WTC11 (cell line): ENCODE results near the gene RCAN2. TPM values are rescaled to one million over a fixed set of nuclear protein-coding genes. Genes with fewer than 3 reads are reported as not detected.

Experiments
- ATAC-seq: fragments of 200-7000 bp; cut with Tn5 transposase; 2 replicates; pipeline ENCODE4 v1.10.0; 2021; ENCODE audit warnings: mild to moderate bottlenecking, moderate library complexity
- CTCF ChIA-PET: fragments of 300-600 bp; sonication (Branson Sonifier 250); formaldehyde crosslinking; loops from one replicate; lab custom pipeline; 2021; ENCODE audit warnings: antibody characterized with exemption; lab: Charles Lee
- POLR2A ChIA-PET: fragments of 350-600 bp; sonication (Branson Sonifier 250); formaldehyde crosslinking; loops from one replicate; lab custom pipeline; 2021; ENCODE audit warnings: antibody characterized with exemption; lab: Charles Lee
- DNase-seq: peaks from one replicate; pipeline ENCODE4 v3.0.0; 2021; ENCODE audit warnings: low spot score
- H3K27ac Mint-ChIP-seq: 2 replicates; pipeline ENCODE4 v1.8.0; 2021; ENCODE audit warnings: mixed read lengths
- H3K27me3 Mint-ChIP-seq: 2 replicates; pipeline ENCODE4 v1.8.0; 2021; ENCODE audit warnings: low read depth, mild to moderate bottlenecking, moderate library complexity, mixed read lengths
- H3K36me3 Mint-ChIP-seq: 2 replicates; pipeline ENCODE4 v1.8.0; 2021; ENCODE audit warnings: mixed read lengths
- H3K4me1 Mint-ChIP-seq: 2 replicates; pipeline ENCODE4 v1.8.0; 2022; ENCODE audit warnings: mixed read lengths
- H3K4me3 Mint-ChIP-seq: 2 replicates; pipeline ENCODE4 v1.8.0; 2021; ENCODE audit warnings: mild to moderate bottlenecking, moderate library complexity, mixed read lengths
- H3K9me3 Mint-ChIP-seq: 2 replicates; pipeline ENCODE4 v1.8.0; 2021; ENCODE audit warnings: mixed read lengths
- ARID4B ChIP-seq: sonication (generic); formaldehyde crosslinking; IDR thresholded peaks from 2 replicates; pipeline ENCODE4 v1.8.0; 2023; ENCODE audit warnings: missing genetic modification reagents, mild to moderate bottlenecking, borderline replicate concordance
- ATF1 ChIP-seq: sonication (generic); formaldehyde crosslinking; IDR thresholded peaks from 2 replicates; pipeline ENCODE4 v1.8.1; 2023; ENCODE audit warnings: mild to moderate bottlenecking, moderate library complexity, missing genetic modification reagents
- CBFB ChIP-seq: sonication (generic); formaldehyde crosslinking; IDR thresholded peaks from 2 replicates; pipeline ENCODE4 v1.8.1; 2022; ENCODE audit warnings: mild to moderate bottlenecking, low read depth, missing genetic modification reagents
- CREB1 ChIP-seq: sonication (generic); formaldehyde crosslinking; IDR thresholded peaks from 2 replicates; pipeline ENCODE4 v1.8.0; 2023; ENCODE audit warnings: mild to moderate bottlenecking, missing genetic modification reagents
- E2F4 ChIP-seq: sonication (generic); formaldehyde crosslinking; IDR thresholded peaks from 2 replicates; pipeline ENCODE4 v1.8.1; 2022; ENCODE audit warnings: low read depth, mild to moderate bottlenecking, moderate library complexity, missing genetic modification reagents, borderline replicate concordance
- E2F5 ChIP-seq: sonication (generic); formaldehyde crosslinking; IDR thresholded peaks from 2 replicates; pipeline ENCODE4 v1.8.1; 2022; ENCODE audit warnings: mild to moderate bottlenecking, moderate library complexity, missing genetic modification reagents
- ELF4 ChIP-seq: sonication (generic); formaldehyde crosslinking; IDR thresholded peaks from 2 replicates; pipeline ENCODE4 v1.8.1; 2022; ENCODE audit warnings: low read depth, mild to moderate bottlenecking, moderate library complexity, missing genetic modification reagents
- EMX1 ChIP-seq: fragments of 250-450 bp; sonication (Bioruptor Pico); IDR thresholded peaks from 2 replicates; pipeline ENCODE4 v1.8.0; 2021; ENCODE audit warnings: mild to moderate bottlenecking
- ETV6 ChIP-seq: sonication (generic); formaldehyde crosslinking; IDR thresholded peaks from 2 replicates; pipeline ENCODE4 v1.8.1; 2022; ENCODE audit warnings: mild to moderate bottlenecking, missing genetic modification reagents
- FOXJ3 ChIP-seq: sonication (generic); formaldehyde crosslinking; IDR thresholded peaks from 2 replicates; pipeline ENCODE4 v1.9.0; 2021; ENCODE audit warnings: missing genetic modification reagents, mild to moderate bottlenecking, borderline replicate concordance
- HMGA2 ChIP-seq: fragments of 250-450 bp; sonication (Bioruptor Pico); IDR thresholded peaks from 2 replicates; pipeline ENCODE4 v1.4.0; 2021; ENCODE audit warnings: mild to moderate bottlenecking, moderate library complexity
- IRF1 ChIP-seq: sonication (generic); formaldehyde crosslinking; IDR thresholded peaks from 2 replicates; pipeline ENCODE4 v1.8.0; 2023; ENCODE audit warnings: missing genetic modification reagents
- MAX ChIP-seq: sonication (generic); formaldehyde crosslinking; IDR thresholded peaks from 2 replicates; pipeline ENCODE4 v1.8.0; 2022; ENCODE audit warnings: mild to moderate bottlenecking, missing genetic modification reagents
- NFE2L1 ChIP-seq: sonication (generic); formaldehyde crosslinking; IDR thresholded peaks from 2 replicates; pipeline ENCODE4 v1.8.1; 2023; ENCODE audit warnings: missing genetic modification reagents
- NFYB ChIP-seq: sonication (generic); formaldehyde crosslinking; conservative IDR thresholded peaks from 2 replicates; pipeline ENCODE4 v1.8.0; 2022; ENCODE audit warnings: low read depth, missing genetic modification reagents
- RELA ChIP-seq: sonication (generic); formaldehyde crosslinking; IDR thresholded peaks from 2 replicates; pipeline ENCODE4 v1.8.1; 2022; ENCODE audit warnings: missing genetic modification reagents, mild to moderate bottlenecking, borderline replicate concordance
- SP1 ChIP-seq: sonication (generic); formaldehyde crosslinking; conservative IDR thresholded peaks from 2 replicates; pipeline ENCODE4 v1.8.1; 2022; ENCODE audit warnings: missing genetic modification reagents
- STAT6 ChIP-seq: sonication (generic); formaldehyde crosslinking; conservative IDR thresholded peaks from 2 replicates; pipeline ENCODE4 v1.8.1; 2023; ENCODE audit warnings: mild to moderate bottlenecking, low read depth, missing genetic modification reagents, moderate library complexity
- TP53 ChIP-seq: sonication (generic); formaldehyde crosslinking; IDR thresholded peaks from 2 replicates; pipeline ENCODE4 v1.8.1; 2023; ENCODE audit warnings: mild to moderate bottlenecking, missing genetic modification reagents
- ZBTB43 ChIP-seq: sonication (generic); formaldehyde crosslinking; IDR thresholded peaks from 2 replicates; pipeline ENCODE4 v1.8.1; 2023; ENCODE audit warnings: mild to moderate bottlenecking, missing genetic modification reagents
- ZNF121 ChIP-seq: sonication (generic); formaldehyde crosslinking; IDR thresholded peaks from 2 replicates; pipeline ENCODE4 v1.8.0; 2023; ENCODE audit warnings: missing genetic modification reagents
- ZNF138 ChIP-seq: sonication (generic); formaldehyde crosslinking; conservative IDR thresholded peaks from 2 replicates; pipeline ENCODE4 v1.8.1; 2022; ENCODE audit warnings: mild to moderate bottlenecking, moderate library complexity, missing genetic modification reagents
- ZNF317 ChIP-seq: sonication (generic); formaldehyde crosslinking; IDR thresholded peaks from 2 replicates; pipeline ENCODE4 v1.8.1; 2023; ENCODE audit warnings: low read depth, mild to moderate bottlenecking, moderate library complexity, missing genetic modification reagents, borderline replicate concordance
- ZNF423 ChIP-seq: fragments of 250-450 bp; sonication (Bioruptor Pico); IDR thresholded peaks from 2 replicates; pipeline ENCODE4 v2.1.2; 2022; ENCODE audit warnings: mild to moderate bottlenecking, moderate library complexity
- total RNA-seq: library from RNA; stranded (reverse); gene quantifications from 3 replicates; pipeline ENCODE4 v1.2.3, GENCODE V29; 2021

Gene RCAN2
- total RNA-seq, 1 experiment from 2014 or later: 3.9 TPM

GRCh38 chr6:46216879-46217278 is 274.4 kb downstream of the RCAN2 start:
- H3K4me1 Mint-ChIP-seq: peaks cover 8% of the 10 kb centered on the region
- ChIA-PET CTCF (no interaction called here), POLR2A (no interaction called here)
- H3K27ac Mint-ChIP-seq: no peak overlapping the region
- TF ChIP-seq TP53 (no peak), MAX (CRISPR knock-in tag) (no peak), CREB1 (CRISPR knock-in tag) (no peak), ZNF138 (no peak), CBFB (CRISPR knock-in tag) (no peak), ATF1 (CRISPR knock-in tag) (no peak), ZNF317 (no peak), ZNF423 (CRISPR knock-in tag) (no peak), ELF4 (CRISPR knock-in tag) (no peak), HMGA2 (CRISPR knock-in tag) (no peak), E2F4 (CRISPR knock-in tag) (no peak), E2F5 (CRISPR knock-in tag) (no peak), IRF1 (CRISPR knock-in tag) (no peak), NFE2L1 (CRISPR knock-in tag) (no peak), RELA (CRISPR knock-in tag) (no peak)
- peaks cover 38% of the 10 kb centered on the region for H3K27me3 Mint-ChIP-seq
- no peaks in the 10 kb centered on the region; the same call in 1 of the 2 replicates for H3K9me3 Mint-ChIP-seq
- ATAC-seq (no peak), DNase-seq (no peak)
- no peak overlapping the region for H3K4me3 Mint-ChIP-seq
- no peaks in the 10 kb centered on the region for H3K36me3 Mint-ChIP-seq

GRCh38 chr6:46215777-46216176 is 275.5 kb downstream of the RCAN2 start:
- POLR2A ChIA-PET: interaction anchor here (0.6 to 0.7 kb wide), 2 partner anchors 11 to 22 kb away, joined by 4 read pairs; no protein-coding TSS in a partner anchor
- no peak for TF ChIP-seq ZBTB43 (CRISPR knock-in tag)
- TF ChIP-seq FOXJ3: no peak
- TF ChIP-seq ETV6: no peak
- TF ChIP-seq SP1: no peak
- TF ChIP-seq EMX1: no peak
- TF ChIP-seq NFYB (CRISPR knock-in tag): no peak
- no peak for TF ChIP-seq ZNF121 (CRISPR knock-in tag)
- TF ChIP-seq STAT6 (CRISPR knock-in tag): no peak
- no peak for TF ChIP-seq ARID4B (CRISPR knock-in tag)

More at GRCh38 chr6:46215777-46216176, 275.5 kb downstream of the RCAN2 start:
- CTCF ChIA-PET: interaction anchor here (0.6 to 2.4 kb wide), 4 partner anchors 126 to 518 kb away, joined by 3 to 9 read pairs (median 3); no protein-coding TSS in a partner anchor
- H3K27me3 Mint-ChIP-seq: peaks cover 38% of the 10 kb centered on the region
- ATAC-seq (no peak), DNase-seq (no peak)
- H3K9me3 Mint-ChIP-seq: peaks cover 7% of the 10 kb centered on the region
- H3K36me3 Mint-ChIP-seq: no peaks in the 10 kb centered on the region
- no peak overlapping the region for H3K27ac Mint-ChIP-seq
- peaks cover 5% of the 10 kb centered on the region for H3K4me1 Mint-ChIP-seq
- no peak overlapping the region for H3K4me3 Mint-ChIP-seq
